HCT116 (cell line): ENCODE data around the gene TNFAIP8L3. TPM values are rescaled to one million over a fixed set of nuclear protein-coding genes. Genes with fewer than 3 reads are reported as not detected.
"Not testable (repeated sequence)": the region's sequence is repeated elsewhere in the genome, so short reads cannot be mapped to it uniquely, and the experiment has no call there.

Experiments
- ATAC-seq: fragments of 200-7000 bp; cut with Tn5 transposase; 2 replicates; pipeline ENCODE4 v1.9.1; 2020; ENCODE audit warnings: mild to moderate bottlenecking, moderate library complexity
- BruUV-seq: library from RNA; stranded (reverse); fragments of 400-500 nt; replicated peaks from 2 replicates; lab custom pipeline; 2021; lab: Mats Ljungman, UMichigan
- CTCF ChIA-PET: fragments of 300-600 bp; sonication (Branson Sonifier 250); formaldehyde crosslinking; loops from one replicate; lab custom pipeline; 2021; ENCODE audit warnings: antibody characterized with exemption; lab: Charles Lee
- POLR2A ChIA-PET: fragments of 300-600, 350-600 bp; sonication (Branson Sonifier 250); formaldehyde crosslinking; loops from one replicate; lab custom pipeline; 2021; ENCODE audit warnings: antibody characterized with exemption; lab: Charles Lee
- RAD21 ChIA-PET, 2 experiments: fragments of 300-600 bp; sonication (Branson Sonifier 250); formaldehyde crosslinking; loops; one replicate each; lab custom pipeline; 2023; ENCODE audit warnings: low total read pairs in 2 of 2; ENCODE audit not compliant: uncharacterized antibody in 2 of 2, unreplicated experiment in 2 of 2, low non-redundant PET in 1 of 2; lab: Charles Lee
- DNase-seq: peaks from one replicate; pipeline ENCODE4 v3.0.0-alpha.2; 2010; ENCODE audit warnings: low read depth, low spot score
- H2AFZ ChIP-seq: fragments of 200-600 bp; shearing (Covaris generic), sonication (generic); 2 replicates; pipeline ENCODE4 v1.6.1; 2017; ENCODE audit warnings: low read depth, mixed run types, mixed read lengths, antibody characterized with exemption, low read length; ENCODE audit not compliant: poor library complexity, severe bottlenecking
- H3K27ac ChIP-seq: 2 replicates; pipeline ENCODE4 v1.5.1; 2012; ENCODE audit warnings: low read depth, low read length
- H3K27me3 ChIP-seq: fragments of 200-600 bp; sonication (generic); 2 replicates; pipeline ENCODE4 v1.6.1; 2016; ENCODE audit warnings: mixed run types, low read length, mixed read lengths; ENCODE audit not compliant: insufficient read depth
- H3K36me3 ChIP-seq, 2 experiments: fragments of 200-500 bp in 1 of 2; fragments of 200-600 bp in 1 of 2; sonication (Bioruptor generic) in 1 of 2; sonication (generic) in 1 of 2; 2 replicates each; pipeline versions ENCODE4 v1.5.1 to v1.6.1; 2014 to 2016; ENCODE audit warnings: low read length in 2 of 2, inconsistent platforms in 1 of 2, mixed read lengths in 1 of 2, mixed run types in 1 of 2; ENCODE audit not compliant: insufficient read depth in 2 of 2, control insufficient read depth in 1 of 2
- H3K4me1 ChIP-seq, 2 experiments: fragments of 200-600 bp in 1 of 2; sonication (generic) in 1 of 2; 2 replicates each; pipeline versions ENCODE4 v1.5.1 to v1.6.1; 2012 to 2017; ENCODE audit warnings: low read length in 2 of 2, inconsistent platforms in 1 of 2, mild to moderate bottlenecking in 1 of 2, mixed read lengths in 1 of 2, mixed run types in 1 of 2, moderate library complexity in 1 of 2; ENCODE audit not compliant: insufficient read depth in 2 of 2, control insufficient read depth in 1 of 2
- H3K4me2 ChIP-seq: fragments of 200-600 bp; sonication (generic); 2 replicates; pipeline ENCODE4 v1.6.1; 2017; ENCODE audit warnings: mixed run types, low read length, mixed read lengths
- H3K4me3 ChIP-seq, 2 experiments: fragments of 200-600 bp in 1 of 2; sonication (generic) in 1 of 2; replicated peaks in 1 of 2; 2 replicates each; pipeline ENCODE4 v1.5.1; 2011 to 2016; ENCODE audit warnings: low read length in 2 of 2, control low read depth in 1 of 2, low read depth in 1 of 2, mild to moderate bottlenecking in 1 of 2, mixed read lengths in 1 of 2, mixed run types in 1 of 2
- H3K79me2 ChIP-seq: fragments of 200-600 bp; sonication (generic); 2 replicates; pipeline ENCODE4 v1.6.1; 2017; ENCODE audit warnings: mild to moderate bottlenecking, mixed run types, low read length, moderate library complexity, mixed read lengths; ENCODE audit not compliant: insufficient read depth
- H3K9ac ChIP-seq: fragments of 200-600 bp; sonication (generic); 2 replicates; pipeline ENCODE4 v1.6.1; 2016; ENCODE audit warnings: low read length, mixed read lengths
- H3K9me2 ChIP-seq: fragments of 200-600 bp; sonication (generic), shearing (Covaris generic); 2 replicates; pipeline ENCODE4 v1.6.1; 2017; ENCODE audit warnings: mixed run types, mild to moderate bottlenecking, moderate library complexity; ENCODE audit not compliant: insufficient read depth
- H3K9me3 ChIP-seq, 2 experiments: fragments of 200-500 bp in 1 of 2; fragments of 200-600 bp in 1 of 2; sonication (Bioruptor generic) in 1 of 2; sonication (generic) in 1 of 2; 2 replicates each; pipeline ENCODE4 v1.6.1; 2014 to 2017; ENCODE audit warnings: low read length in 2 of 2, mixed read lengths in 2 of 2, inconsistent platforms in 1 of 2, low read depth in 1 of 2, mild to moderate bottlenecking in 1 of 2, mixed run types in 1 of 2, moderate library complexity in 1 of 2; ENCODE audit not compliant: control insufficient read depth in 1 of 2, insufficient read depth in 1 of 2
- H4K20me1 ChIP-seq: fragments of 200-600 bp; sonication (generic), shearing (Covaris generic); 2 replicates; pipeline ENCODE4 v1.6.1; 2017; ENCODE audit warnings: mixed run types, mild to moderate bottlenecking, moderate library complexity; ENCODE audit not compliant: insufficient read depth
- CBX3 ChIP-seq: IDR thresholded peaks from 2 replicates; pipeline ENCODE4 v1.6.1; 2012; ENCODE audit warnings: low read depth
- FOSL1 ChIP-seq: IDR thresholded peaks from 2 replicates; pipeline ENCODE4 v1.6.1; 2012; ENCODE audit warnings: low read depth
- JUND ChIP-seq: IDR thresholded peaks from 2 replicates; pipeline ENCODE4 v1.6.1; 2012
- ZNF274 ChIP-seq: fragments of 200-500 bp; sonication (Bioruptor generic); IDR thresholded peaks from 2 replicates; pipeline ENCODE4 v1.6.1; 2014; ENCODE audit warnings: mild to moderate bottlenecking, low read depth, low read length, inconsistent platforms
- intact Hi-C: fragments of 100-400 bp; cut with micrococcal nuclease; formaldehyde crosslinking; loops from 2 replicates; pipeline ENCODE4 v1.10.0; 2022
- total RNA-seq: library from RNA; stranded (reverse); gene quantifications from one replicate; pipeline ENCODE4 v1.2.1, GENCODE V29; 2021; ENCODE audit not compliant: unreplicated experiment

The TNFAIP8L3 gene
- total RNA-seq, 1 experiment from 2014 or later: 0.47 TPM

DNA sequence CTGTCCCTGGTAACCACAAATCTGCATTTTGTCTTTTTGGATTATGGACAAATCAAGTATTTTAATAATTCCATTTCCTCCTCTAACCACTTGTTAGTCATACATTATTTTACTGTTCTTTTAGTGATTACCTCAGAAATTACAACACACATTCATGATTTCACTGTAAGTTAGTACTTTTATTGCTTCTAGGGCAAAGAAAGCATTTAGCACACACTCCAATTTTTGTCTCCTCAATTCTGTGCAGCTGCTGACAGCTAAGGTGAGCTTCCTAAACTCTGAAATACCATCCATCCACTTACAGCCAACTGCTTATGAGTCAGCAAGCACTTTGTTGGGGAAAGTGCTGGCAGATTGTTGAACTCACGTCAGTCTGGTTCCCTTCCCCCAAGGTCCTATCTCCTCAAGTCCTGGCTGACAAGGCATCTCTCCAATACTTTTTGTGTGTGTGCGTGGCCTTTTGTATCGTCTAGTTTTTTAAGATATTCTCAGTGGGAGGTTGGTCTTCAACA, 49.4 kb upstream of the TNFAIP8L3 start:
- peaks cover 4 to 11% of the 10 kb centered on the region in 2 experiments; a peak in 3 of 4 replicates for H3K4me1 ChIP-seq
- no peak overlapping the region for H2AFZ ChIP-seq
- ChIA-PET RAD21 (no interaction called here), POLR2A (no interaction called here), CTCF (interaction anchor here (2.1 to 2.2 kb wide), 2 partner anchors 11 to 19 kb away, joined by 10 to 11 read pairs; no protein-coding TSS in a partner anchor)
- no peak overlapping the region for H3K9ac ChIP-seq
- H3K27ac ChIP-seq: no peak overlapping the region
- BruUV-seq: no TSS peak
- H3K4me2 ChIP-seq: peak overlapping the region; percentile 60
- H3K4me3 ChIP-seq: 0 out of 4 replicates have a peak overlapping the region, but pooled peaks of 1 of the 2 experiments have one; percentile 14
- H3K9me2 ChIP-seq: no peaks in the 10 kb centered on the region
- intact Hi-C loops: no loop called here
- no peaks in the 10 kb centered on the region for H4K20me1 ChIP-seq
- H3K79me2 ChIP-seq: no peaks in the 10 kb centered on the region
- DNase-seq (peak; percentile 34), ATAC-seq (peak; percentile 70)
- peak; percentile 69; the same call in 1 of the 2 replicates for TF ChIP-seq CBX3
- TF ChIP-seq JUND: peak; percentile 46; the same call in 1 of the 2 replicates
- no peak for TF ChIP-seq ZNF274
- TF ChIP-seq FOSL1: peak; percentile 43; the same call in 1 of the 2 replicates
- no peaks in the 10 kb centered on the region for H3K36me3 ChIP-seq
- H3K9me3 ChIP-seq: no peaks in the 10 kb centered on the region
- H3K27me3 ChIP-seq: no peaks in the 10 kb centered on the region

DNA sequence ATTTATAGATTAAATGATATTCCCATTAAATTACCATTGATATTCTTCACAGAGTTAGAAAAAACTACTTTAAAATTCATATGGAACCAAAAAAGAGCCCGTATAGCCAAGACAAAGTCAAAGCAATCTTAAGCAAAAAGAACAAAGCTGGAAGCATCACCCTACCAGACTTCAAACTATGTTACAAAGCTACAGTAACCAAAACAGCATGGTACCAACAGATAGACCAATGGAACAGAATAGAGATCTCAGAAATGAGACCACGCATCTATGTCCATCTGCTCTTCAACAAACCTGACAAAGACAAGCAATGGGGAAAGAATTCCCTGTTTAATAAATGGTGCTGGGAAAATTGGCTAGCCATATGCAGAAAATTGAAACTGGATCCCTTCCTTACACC, 45.6 kb upstream of the TNFAIP8L3 start:
- H3K4me3 ChIP-seq, H3K36me3 ChIP-seq, DNase-seq, BruUV-seq, H3K9me2 ChIP-seq, H4K20me1 ChIP-seq, POLR2A ChIA-PET, intact Hi-C loops, H3K9me3 ChIP-seq, H3K4me2 ChIP-seq, CTCF ChIA-PET, RAD21 ChIA-PET, ATAC-seq, H3K27me3 ChIP-seq, H3K9ac ChIP-seq, H3K27ac ChIP-seq, H3K79me2 ChIP-seq, H2AFZ ChIP-seq: not testable (repeated sequence)
- peak; percentile 42; the same call in 1 of the 2 replicates for TF ChIP-seq CBX3
- H3K4me1 ChIP-seq: peaks cover 4 to 11% of the 10 kb centered on the region in 2 experiments; a peak in 3 of 4 replicates
